Measurements from ENCODE around the gene SLC41A3.
A peak's percentile ranks its signal among the peaks of the same experiment; 100 is the strongest.

SLC41A3 gene
- total RNA-seq, result 7.4 to 21.4 (median 14.0) reads per million in 17 experiments

DNA sequence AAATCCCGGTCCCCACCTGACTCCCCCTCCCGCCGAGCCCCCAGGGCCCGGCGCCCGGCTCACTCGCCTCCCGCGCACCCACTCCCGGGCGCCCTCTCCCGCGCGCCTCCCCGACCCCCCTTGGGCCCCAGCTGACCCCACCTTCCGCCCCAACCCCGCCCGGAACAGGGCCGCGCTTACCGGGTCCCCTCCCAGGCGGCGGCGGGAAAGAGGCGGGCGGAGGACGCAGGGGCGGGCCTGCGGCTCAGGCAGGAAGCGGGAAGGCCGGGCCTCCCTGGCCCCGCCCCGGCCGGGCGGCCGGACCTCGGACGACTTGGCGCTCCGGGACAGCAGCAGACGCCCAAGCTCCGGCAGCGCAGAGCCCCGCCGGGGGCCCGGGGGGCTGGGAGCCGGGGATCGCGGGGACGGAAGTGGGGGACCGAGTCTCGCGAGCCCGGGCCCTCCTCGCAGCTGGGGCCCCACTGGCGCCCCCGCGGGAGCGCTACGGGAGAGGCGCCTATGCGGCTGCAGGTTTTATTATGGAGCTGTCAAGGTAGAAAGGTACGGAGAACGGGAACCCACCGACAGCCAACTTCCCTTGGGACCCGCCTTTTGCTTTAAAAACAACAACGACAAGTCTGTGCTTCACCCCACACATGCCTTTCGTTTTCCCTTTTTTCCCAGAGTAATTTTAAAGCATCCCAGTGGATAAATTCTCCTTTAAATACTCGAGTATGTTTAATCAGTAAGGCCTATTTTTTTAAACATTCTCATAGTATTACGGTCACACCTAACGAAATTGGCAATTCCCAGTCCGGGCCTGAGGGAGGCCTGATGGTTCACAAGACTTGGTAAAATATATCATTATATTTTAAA is at the start of gene SLC41A3:
SLC41A3 (minus strand) TSS at position 212 of the 855 bp plus-strand sequence. CDS start 15,905 bp downstream, outside the sequence.
- peak; percentile 85 to 95 (median 90) for DNase-seq

DNA sequence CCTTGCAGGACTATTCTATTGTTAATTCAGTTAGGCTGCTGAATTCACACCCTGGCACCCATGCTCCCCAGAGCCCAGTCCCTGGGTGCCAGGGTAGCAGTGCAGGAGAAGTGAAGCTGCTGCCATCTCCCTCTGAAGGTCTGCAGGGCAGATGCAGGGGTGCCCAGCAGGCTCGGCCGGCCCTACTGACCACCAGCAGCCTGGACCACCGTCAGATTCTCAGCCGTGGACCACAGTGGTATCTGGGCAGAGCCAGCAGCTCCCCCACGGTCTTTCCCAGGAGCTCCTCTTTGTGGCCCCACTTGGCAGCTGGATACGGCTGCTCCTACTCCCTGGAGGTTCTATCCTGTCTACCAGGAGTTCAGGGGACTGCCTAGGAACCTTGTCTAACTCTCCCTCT is 49.7 kb upstream of the SLC41A3 start:
- DNase-seq, result no peak

DNA sequence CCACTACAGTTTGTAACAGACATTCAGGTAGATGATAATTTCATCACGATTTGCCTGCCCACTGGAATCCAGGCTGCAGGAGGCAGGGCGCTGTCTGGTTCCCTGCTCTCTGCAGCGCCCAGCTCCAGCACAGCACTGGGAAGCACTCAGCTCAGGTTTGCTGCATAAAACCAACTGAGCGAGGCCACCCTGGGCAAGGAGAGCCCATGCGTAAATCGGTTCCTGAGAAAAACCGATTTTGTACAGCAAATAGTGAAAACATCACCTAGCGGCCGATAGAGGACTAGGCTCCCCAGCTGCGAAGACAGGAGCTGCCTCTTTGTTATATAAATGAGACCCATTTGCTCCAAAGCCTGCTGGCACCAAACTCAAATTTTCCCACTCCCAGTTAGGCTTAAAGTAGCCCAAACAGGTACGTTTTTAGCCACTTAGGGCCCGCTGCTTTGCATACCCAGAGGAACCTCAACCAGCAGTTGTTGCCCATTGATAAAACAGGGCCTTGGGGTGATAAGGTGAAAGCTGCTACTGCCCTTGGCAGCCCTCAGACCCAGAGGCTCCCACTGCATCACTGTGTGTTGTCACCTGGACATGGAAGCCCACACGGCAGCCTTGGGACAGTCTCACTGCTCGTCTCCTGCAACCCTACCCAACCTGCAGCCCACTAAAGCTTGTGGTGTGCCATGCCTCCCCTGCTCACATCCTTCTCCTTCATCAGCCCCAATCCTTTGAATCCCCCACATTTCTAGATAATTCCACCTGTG is 49.0 kb upstream of the SLC41A3 start:
- DNase-seq, result no peak

DNA sequence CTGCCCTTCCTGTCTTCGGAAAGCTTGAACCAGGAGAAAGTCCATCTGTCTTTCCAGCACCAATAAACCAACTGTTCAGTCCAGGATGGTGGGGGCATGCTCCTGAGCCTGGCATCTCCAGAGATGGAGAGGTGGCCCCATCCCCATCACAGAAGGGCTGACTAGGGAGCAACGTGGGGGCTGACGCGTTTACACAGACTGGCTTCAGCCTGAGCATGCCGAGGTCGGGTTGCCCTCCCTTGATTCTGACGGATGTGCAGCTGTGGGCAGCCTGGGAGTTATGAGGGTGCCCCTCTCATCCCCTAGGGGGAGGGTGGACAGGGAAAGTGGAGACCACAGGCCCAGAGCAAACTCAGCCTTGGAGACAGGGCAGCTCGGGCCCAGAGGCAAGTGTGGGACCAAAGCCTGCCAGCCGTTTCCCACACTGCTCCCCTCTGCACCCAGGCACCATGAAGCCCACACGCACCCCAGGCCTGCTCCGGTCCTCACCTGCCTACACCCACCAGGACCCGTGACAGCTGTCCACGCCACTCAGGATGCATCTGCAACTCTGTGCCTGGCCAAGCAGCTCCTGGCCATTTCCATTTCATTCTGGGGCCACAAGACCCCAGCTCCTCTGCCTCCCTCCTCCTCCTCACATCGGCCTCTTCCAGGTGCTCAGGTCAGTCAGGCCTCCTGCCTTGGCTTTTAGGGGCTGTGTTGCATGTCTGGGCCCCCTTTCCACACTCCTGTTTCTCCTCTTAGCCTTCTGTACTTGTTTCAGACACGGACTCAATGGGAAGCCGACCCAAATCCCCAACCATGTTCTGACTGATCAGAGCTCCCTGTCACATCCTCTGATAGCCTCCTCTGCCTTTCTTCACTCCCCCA is 48.2 kb upstream of the SLC41A3 start:
- no peak for DNase-seq

DNA sequence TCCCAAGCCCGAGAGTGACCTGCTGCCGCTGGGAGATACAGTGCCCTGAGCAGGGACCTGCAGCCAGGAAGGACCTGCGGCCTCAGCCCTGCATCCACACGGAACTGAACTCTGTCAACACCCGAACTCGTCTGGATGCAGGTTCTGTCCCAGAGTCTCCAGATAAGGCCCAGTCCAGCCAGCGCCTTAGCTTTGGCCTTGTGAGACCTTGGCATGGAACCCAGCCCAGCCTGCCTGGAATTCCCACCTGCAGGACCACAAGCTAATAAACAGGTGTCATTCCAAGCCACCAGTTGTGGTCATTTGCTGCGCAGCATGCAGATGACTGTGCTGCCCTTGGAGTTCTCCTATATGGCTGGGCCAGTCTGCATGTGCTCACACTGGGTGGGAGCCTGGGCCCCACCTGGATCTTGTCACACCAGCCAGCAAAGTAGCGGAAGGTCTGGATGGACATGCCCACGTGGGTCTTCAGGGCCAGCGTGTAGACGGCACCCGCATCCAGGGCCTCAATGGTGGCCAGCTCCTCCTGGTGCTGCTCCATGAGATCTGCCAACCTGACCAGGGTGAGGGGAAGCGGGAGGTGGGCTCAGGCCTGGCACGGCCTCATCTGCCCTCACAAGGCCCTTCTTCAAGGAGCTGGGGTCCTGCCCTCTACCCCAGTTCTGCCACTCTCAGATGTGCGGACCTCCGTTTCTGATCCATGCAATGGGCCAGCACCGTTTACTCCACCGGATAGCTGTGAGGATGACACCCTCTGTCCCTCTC is 47.2 kb upstream of the SLC41A3 start:
- no peak for DNase-seq

DNA sequence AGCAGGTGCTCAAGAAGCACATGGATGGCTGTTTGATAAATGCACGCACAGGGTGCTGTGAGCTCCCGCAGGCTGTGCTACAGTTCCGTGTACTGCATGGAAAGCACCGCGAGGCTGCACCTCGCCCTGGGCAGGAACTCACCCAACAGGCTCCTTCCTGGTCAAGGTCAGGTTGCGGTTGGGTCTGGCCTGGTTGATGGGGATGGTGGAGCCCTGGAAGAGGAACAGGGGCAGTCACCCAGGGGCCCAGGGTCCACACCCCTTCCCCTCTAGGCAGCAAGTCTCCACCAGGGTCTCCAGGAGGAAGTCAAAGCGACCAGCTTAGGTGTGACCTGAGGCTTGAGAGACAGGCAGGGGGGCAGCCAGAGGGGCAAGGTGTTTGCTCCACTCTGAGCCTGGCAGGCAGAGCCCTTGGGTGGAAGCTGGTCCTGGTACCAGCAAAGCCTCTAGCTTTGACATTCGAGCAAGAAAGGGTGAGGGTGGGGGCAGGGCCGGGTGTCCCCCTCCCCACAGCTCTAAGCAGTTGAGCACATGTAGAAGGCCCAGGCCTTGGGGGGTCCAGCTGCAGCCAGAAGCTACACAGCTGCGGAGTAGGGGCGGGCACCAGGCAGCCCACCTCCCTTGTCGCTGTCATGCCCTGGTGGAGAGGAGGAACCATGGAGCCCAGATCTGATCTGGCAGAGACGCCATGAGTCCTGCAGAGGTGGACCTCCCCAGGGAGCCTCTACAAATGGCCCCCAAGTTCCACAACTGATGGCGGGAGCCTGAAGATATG is 46.3 kb upstream of the SLC41A3 start:
- DNase-seq, result no peak

DNA sequence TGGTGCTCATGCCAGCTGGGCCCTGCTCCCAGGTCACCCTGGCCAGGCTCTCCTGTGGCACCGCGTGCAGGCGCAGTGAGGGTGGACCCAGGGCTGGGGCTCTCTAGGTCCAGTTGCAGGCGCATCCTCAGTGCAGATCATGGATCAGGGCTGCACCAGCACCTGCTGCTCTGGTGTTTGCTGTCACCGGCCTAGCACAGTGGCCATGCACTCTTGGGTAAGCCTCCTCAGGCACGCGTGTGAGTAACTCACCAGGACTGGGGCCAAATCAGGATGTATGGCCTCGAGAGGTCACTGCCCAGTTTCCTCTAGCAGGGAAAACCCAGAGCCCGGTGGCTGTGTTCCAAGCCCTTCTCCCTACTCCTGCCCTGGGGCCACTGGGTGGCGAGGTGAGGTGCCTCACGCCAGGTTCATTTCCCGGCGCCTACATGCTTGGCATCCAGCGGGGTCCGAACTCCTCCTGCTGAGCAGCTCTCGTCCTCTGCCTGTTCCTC is 45.5 kb upstream of the SLC41A3 start:
- DNase-seq, result peak; percentile 6 to 30 (median 28)

DNA sequence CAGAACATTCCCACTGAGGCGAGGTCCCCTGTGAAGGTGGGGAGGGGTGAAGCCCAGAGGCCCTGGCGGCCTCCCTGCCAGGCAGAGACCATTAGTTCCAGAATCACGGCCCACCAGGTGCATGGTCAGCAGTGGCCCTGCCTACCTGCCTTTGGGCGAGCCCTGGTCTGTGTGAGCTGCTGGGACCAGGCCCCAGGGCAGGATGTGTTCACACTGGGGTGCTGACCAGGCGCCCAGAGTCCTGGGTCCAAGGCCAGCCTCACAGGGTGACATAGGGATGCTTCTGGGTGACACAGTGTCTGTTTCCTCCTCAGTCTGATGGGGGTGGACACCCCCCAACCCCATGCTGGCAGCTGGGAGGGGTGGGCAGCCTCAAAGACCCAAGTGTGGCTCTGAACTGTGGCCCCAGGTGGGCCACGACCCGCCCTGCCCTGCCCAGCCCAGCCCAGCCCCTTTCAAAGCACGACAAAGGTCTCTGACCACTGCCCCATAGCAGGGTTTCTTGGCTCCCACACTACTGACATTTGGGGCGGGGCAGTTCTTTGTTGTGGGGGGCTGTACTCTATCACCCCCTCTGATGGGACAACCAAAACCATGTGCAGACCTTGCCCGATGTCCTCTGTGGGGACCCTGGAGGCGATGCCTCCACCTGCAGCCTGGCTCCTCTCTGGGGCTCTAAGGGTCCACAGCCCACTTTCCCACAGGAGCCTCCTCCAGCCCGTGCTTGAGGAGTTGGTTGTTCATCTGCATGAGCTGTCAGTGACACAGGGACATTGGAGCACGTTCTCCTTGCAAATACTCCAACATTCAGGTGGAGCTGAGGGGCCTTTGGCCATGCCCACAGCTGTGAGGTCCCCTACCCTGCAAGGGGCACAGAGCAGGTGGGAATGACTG is 44.8 kb upstream of the SLC41A3 start:
- DNase-seq, result no peak

DNA sequence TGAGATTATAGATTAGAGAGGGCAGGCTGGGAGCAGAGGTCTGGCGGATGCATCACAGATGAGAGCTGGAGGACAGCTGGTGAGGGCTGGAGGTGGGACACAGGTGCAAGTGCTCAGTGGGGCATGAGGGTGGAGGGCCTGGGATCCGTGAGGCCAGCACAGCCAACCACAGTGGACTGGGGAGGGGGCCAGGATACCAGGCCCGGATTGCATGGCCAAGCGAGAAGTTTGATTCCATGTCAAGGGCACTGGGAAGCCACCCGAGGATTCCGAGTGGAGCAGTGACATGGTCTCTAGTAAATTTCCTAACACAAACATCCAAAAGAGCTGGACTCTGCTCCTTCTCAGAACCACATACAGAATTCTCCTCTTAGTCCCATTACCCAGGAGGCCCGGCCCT is 44.0 kb upstream of the SLC41A3 start:
- no peak for DNase-seq

DNA sequence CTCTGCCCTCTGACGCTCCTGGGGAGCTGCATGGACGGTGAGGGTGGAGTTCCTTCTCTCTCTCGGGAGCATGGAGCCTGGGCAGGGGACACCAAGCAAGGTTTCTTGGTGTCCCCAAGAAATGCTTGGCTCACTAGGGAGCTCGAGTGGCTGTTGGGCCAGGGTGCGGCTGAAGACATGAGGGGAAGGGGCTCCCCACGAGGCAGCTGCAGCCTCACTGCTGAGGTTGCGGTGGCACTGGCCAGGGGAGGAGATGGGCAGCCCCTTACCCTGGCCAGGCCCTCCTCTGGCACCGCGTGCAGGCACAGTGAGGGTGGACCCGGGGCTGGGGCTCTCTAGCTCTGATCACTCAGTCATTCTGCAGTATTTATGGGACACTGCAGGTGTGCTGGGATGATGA is 43.5 kb upstream of the SLC41A3 start:
- DNase-seq, result no peak

DNA sequence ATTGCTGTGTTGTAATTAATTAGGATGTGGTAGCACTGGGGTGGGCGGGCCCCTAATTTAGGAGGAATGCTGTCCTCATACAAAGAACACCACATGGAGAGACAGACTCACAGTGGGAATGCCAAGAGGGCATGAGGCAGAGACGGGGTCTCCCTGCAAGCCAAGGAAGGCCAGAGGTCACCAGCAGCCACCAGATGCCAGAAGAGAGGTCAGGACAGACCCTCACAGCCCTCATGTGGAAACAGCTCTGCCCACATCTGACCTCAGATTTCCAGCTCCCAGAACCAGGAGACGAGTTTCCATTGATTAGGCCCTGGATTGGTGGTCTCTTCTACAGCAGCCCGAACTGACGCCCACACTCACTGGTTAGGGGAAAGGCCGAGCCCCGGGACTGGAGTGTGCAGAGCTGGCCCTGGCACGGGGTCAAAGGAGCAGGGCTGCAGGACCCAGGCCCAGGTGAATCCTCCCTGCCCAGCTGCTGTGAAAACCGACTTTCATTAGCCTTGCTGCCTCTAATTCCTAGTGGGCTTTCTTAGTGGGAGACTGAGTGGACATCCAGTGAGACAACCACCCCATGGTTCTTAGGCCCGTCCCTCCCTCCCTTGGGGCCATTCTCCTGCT is 43.0 kb upstream of the SLC41A3 start:
- no peak for DNase-seq

DNA sequence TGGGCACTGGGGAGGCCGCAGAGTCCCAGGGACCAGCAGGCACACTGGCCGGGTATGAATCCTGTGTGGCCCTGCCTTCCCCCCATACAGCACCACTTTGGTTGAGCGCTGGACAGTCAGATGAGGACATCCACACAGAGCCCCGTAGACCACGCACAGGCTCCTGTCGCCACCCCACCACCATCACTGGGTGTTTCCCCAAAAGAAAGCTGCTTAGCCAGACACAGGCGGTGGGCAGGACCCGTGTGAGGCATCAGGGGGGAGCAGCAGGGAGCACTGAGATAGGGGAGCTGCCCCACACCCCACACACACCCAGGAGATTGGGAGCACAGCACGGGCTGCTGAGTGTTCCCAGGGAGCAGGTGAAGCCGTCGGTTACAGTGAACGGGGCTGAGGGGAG is 42.4 kb upstream of the SLC41A3 start:
- no peak for DNase-seq

DNA sequence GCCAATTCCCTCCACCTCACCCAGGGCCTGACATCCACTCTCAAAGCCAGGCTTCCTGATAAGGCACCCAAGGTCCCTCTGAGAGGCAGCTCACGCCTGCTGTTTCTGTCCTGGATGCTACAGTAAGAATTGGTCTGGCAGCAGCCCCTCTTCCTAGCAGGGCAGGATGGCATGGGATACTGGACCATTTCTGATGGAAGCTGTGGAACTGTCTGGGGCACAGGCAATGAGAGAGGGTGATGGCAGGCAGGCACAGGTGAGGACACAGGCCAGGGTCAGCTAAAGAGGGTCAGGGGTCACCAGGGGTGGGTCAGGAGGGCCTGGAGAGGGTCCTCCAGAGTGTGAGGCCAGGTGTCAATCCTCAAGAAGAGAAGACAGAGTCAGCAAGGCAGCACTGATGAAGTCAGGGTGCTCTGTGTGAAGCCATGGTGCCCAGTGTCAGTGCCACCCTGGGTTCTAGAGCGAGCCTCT is 41.9 kb upstream of the SLC41A3 start:
- DNase-seq, result no peak

DNA sequence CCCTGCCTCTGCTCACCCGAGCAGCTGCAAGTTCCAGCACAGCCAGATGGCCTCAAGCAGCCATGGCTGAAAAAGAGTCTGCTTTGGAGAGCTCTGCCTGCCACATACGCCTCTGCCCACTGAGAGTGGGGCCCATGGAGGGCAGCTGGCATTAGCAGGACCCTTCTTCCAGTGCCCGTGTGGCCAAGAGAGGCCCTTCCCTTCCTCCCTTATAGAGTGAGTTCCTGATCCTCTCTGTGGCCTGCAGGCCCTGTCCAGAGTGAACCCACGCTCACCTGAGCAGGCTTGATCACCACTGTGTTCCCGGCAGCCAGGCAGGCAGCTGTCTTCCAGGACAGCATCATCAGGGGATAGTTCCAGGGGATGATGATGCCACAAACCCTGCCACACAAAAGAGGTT is 41.4 kb upstream of the SLC41A3 start:
- DNase-seq, result no peak

DNA sequence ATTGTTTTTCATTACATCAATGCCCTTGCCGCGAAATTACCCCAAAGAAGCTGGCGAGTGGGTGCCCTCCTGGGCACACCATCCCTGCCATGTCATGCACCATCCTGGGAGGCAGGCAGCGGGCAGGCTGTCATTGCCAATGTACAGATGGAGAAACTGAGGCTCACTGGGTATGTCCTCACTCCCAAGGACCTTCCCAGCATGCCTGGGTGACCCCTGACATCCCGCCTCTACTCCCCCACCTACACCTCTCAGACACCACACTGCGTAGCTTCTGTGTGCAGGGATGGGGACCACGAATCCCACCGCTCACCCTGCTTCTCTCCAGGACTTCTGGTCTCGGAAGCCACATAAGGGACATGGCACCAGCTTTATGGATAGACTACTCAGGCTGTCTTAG is 41.0 kb upstream of the SLC41A3 start:
- DNase-seq, result no peak

DNA sequence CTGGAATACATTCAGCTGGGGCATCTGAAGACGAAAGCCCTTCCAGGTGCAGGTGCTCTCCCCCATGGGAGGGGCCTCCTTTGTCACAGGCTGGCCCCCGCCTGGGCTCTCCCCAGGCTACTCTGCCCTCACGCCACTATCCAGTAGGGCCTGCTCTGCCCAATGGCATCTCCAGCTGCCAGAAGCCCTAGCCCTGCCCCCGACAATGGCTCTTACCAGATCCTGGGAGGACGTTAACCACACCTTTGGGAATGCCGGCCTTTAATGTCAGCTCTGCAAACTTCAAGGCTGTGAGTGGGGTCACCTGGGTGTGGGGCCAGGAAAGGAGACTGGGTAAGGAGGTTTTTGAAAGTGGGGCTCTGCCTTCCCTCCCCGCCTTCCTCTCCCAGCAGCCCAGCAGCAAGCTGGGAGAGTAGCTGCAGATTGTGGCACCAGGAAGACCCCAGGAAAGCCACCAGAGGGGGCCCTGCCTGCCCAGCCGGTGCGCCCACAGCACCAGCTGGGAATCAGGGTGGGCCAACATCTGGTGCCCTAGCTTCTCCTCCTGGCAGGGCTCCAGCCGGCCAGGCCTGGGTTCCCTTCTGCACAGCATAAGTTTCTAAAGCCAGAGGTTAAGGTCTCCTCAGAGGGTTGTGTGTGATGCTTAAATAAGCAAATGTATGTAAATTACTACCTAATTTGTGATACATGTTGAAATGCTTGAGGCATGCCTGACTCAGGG is 40.4 kb upstream of the SLC41A3 start:
- no peak for DNase-seq

DNA sequence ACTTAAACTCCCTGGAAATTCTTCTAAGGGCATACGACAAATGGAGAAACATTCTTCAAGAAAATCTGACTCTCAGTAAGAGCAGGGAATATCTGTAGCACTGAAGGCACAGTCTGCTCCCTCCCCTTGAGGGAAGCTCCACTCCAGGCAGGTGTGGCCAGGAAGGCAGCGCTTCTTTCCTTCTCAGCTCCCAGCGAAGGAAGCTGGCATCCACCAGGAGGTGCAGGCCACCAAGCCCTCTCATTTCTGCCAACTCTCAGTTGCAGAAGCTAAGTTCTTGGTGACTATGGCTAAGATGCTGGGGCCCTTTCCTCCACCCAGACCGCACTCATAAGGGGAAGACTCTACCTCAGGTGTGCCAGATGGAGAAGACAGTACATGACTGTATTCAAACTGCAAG is 37.7 kb upstream of the SLC41A3 start:
- DNase-seq, result no peak

DNA sequence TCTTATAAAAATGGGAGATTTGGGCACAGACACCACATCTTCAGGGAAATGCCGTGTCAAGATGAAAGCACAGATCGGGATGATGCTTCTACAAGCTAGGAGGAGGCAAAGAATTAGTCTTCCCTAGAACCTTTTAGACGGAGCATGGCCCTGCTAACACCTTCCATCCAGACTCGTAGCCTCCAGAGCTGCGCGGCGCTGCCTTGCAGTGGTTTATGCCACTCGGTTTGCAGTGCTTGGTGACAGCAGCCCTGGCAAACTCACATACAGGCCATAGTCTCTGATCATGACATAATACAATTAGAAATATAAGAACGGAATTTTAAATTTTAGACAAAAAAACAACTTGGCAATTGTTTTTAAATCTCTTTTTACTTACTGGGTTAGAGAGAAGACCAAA is 37.1 kb upstream of the SLC41A3 start:
- no peak for DNase-seq

DNA sequence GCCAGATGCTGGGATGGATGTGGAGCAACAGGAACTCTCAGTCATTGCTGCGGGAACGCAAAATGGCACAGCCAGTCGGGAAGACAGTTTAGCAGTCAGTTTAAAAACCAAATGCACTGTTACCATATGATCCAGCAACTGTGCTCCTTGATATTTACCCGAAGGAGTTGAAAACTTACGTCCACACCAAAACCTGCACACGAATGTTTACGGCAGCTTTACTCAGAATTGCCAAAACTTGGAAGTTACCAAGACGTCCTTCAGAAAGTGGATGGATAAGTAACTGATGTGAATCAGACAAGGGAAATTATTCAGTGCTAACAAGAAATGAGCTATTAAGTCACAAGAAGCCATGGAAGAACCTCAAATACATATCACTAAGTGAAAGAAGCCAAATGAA is 36.1 kb upstream of the SLC41A3 start:
- DNase-seq, result no peak

Data from suppressor macrophage (primary cell).